GOT3 (cell line): ENCODE measurements around the gene SH3RF3.

Experiments used
- DNase-seq: peaks from one replicate; lab custom pipeline; 2025; ENCODE audit warnings: mixed read lengths; lab: John Stamatoyannopoulos, UW

The SH3RF3 gene

GRCh38 chr2:109201465-109202327 is 72.7 kb downstream of the SH3RF3 start:
- DNase-seq: no peak

DNA sequence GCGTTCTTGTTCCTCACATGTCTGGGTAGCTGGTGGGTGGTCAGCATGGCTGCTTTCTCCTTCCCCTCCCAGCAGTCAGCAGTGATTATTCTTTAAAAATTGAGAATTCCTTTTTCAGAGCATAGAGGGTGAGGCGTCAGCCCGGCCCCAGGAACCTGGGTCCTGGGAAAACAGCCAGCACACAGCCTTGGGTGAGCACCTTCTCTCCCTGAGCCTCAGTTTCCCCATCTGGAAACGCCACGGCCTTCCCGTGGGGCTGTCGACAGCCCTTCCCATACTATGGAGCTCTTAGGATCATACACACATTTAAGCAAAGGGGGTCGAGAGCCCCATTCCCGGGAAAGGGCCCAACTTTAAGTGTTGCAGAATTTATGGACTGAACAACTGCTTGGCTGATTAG is 73.5 kb downstream of the SH3RF3 start:
- DNase-seq: no peak

- no peak for DNase-seq
These were observed 74.4 kb downstream of the SH3RF3 start for GRCh38 chr2:109203246-109204011.

DNA sequence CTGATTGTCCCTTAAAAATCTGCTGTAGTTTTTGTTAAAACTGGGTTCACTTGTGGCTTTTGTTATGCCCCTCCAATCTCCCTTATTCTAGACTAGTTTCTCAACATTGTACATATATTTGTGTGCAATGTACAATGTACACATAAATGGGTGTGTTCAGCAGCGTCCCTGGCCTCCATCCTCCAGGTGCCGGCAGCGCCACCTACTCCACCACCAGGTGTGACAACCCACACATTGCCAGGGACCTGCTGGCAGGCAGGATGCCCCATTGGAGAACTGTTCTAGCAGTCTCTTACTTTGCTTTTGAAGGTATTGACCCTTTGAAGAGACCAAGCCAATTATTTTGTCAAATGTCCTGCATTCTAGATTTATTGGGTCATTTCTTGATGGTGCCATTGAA is 75.4 kb downstream of the SH3RF3 start:
- DNase-seq: no peak

DNA sequence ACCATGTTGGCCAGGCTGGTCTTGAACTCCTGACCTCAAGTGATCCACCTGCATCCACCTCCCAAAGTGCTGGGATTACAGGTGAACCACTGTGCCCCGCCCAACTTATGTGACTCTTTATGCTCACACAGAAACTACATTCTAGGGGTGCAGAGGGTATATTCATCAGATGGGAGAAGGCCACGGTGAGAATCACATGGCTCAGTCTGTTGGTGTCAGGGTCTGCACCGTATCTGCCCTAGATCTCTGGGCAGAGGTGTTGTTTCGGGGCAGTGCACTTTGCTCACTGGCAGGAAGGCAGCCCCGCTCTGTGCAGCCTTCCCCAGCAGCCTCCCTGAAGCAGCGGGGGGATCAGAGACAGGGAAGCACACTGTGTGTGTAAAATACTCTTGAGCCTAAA is 76.4 kb downstream of the SH3RF3 start:
- no peak for DNase-seq

DNA sequence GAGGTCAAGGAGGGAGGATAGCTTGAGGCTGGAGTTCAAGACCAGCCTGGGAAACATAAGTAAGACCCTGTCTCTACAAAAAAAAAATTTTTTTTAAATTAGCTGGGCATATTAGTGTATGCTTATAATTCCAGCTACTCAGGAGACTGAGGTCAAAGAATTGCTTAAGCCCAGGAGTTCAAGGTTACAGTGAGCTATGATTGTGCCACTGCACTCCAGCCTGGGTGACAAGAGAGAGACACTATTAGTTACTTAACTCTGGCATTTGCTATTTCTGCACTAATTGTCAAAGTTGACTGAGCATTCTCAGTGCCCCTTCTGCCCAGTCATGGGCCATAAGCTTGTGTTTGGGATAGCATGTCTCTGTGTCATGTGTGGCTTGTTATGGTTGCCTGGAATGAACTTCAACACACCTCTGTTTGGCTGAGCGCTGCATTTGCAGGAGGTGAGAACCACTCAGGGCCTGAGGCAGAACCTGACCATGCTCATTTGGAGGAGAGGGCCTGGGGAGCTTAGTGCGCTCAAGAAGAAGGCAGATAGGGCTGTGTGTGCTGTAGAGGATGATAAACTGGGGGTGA is 77.7 kb downstream of the SH3RF3 start:
- DNase-seq: no peak

GRCh38 chr2:109207176-109207575 is 78.2 kb downstream of the SH3RF3 start:
- DNase-seq: no peak

GRCh38 chr2:109208071-109208950 is 79.3 kb downstream of the SH3RF3 start:
- DNase-seq: no peak

DNA sequence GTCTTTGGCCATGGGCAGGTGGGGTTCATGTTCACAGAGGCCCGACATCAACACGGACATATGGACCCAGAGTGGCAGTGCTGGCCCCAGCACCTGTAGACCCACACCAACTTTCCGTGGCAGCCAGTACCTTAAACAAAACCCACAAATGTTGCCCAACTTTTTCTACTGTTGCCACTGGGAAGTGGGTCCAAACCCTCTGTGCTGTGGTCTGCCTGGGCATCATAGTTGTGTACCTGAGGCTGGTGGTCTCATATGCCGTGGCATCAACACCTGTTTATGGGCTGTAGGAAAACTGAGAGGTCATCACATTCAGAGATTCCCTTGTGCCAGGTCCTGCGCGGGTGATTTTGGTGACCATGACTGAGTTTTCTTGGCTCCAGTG is 79.9 kb downstream of the SH3RF3 start:
- DNase-seq: no peak

DNA sequence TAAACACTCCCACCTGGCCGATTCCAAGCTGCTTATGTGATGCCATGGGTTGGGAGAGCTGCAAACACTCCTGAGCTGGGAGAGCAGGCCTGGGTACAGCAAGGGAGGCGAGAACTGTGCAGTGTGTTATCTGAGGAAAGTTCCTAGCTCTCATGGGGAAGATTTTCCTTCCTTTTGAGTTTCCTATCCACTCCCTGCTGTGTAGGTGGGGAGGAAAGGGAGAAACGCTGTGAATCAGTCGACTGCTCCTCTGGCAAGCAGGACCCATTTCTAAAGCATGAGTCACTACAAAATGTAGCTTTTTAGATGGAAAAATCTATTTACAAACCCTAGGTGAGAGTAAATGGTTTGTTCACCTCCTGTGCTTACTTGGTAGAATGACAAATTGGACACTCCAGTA is 80.4 kb downstream of the SH3RF3 start:
- DNase-seq: no peak

DNA sequence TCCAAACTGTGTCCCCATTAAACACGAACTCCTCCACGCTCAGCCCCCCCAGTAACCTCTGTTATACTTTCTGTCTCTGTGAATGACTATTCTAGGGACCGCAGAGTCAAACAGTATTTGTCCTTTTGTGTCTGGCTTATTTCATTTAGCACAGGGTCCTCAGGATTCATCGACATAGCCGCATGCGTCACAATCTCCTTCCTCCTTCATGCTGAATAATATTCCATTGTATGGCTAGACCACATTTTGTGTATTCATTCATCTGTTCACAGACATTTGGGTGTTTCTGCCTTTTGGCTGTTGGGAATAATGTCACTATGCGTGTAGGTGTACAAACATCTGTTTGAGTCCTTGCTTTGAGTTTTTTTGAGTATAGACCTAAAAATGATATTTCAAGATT is 80.9 kb downstream of the SH3RF3 start:
- DNase-seq: no peak

- no peak for DNase-seq
These were observed 81.6 kb downstream of the SH3RF3 start for GRCh38 chr2:109210431-109211200.

GRCh38 chr2:109211315-109211714 is 82.3 kb downstream of the SH3RF3 start:
- DNase-seq: no peak

DNA sequence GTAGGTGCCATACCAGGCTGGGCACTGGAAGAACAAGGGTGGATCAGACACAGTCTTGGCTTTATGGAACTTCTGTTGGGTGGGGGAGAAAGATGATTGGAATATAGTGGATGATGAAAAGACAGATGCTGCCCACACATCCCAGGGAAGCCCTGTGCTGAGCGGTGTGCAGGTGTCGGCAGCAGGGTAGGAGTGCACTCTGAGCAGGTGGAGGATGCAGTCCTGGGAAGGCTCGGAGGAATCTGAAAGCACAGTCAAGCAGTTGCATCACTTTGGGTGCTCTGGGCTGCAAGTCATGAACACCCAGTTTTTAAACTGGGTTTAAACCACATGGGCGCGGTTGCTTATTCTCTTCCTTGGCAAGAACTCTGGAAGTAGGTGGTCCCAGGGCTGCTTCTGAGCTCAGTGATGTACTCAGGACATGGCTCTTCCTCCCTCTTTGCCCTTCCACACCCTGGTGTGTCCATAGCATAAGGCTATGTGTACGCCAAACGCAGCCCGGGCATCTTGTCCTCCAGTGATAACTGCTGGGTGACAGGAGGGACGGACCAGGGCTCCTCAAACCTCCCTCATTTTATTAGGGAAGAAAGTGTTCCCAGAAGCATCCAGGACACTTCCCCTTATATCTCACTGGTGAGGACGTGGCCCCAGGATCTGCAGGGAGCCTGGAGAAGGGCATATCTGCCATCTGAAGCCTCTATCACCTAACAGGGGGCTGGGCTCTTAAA is 84.0 kb downstream of the SH3RF3 start:
- DNase-seq: no peak

DNA sequence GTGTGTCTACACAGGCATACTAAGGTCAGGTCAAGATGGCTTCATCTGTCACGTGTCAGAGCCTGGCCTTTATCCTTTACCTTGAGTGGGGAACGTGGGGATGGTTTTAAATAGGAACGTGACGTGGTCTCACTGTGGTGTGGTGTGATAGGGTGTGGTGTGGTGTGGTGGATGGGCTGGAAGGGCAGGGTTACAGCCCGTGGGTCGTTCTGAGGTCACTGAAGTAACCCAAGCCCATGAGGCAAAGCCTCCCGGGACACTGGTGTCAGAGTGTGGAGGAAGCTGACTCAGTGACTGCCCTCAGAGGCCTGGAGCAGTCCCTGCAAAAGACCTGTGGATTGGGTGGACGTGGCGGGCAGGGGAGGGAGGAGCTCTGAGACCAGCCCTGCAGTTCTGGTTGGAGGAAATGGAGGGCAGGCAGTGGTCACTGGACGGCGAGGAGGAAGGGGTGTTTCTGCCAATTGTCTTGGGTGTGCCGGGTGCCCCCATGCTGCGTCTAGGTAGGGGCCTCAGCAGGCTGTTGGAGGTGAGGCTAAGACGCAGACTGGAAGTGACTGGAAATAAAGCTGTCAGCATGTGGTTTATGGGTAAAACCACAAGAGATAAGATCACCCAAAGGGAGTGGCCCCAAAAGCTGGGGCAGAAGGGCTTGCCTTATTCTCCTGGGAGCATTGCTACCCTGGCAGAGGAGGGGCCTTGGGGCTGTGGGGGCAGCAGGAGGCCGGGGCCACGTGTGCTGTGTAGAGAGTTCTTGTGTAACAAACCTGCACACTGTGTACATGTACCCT is 84.8 kb downstream of the SH3RF3 start:
- DNase-seq: no peak

GRCh38 chr2:109214651-109215371 is 85.8 kb downstream of the SH3RF3 start:
- no peak for DNase-seq

- DNase-seq: no peak
These were observed 86.9 kb downstream of the SH3RF3 start for GRCh38 chr2:109215866-109216265.

- no peak for DNase-seq
These were observed 87.3 kb downstream of the SH3RF3 start for GRCh38 chr2:109216332-109216731.
